Right atrium auricular region (tissue), 2 donors: Measurements from ENCODE around the gene CCR5AS.
A peak's percentile ranks its signal among the peaks of the same experiment; 100 is the strongest.

Source experiments
- DNase-seq: peaks from one replicate; pipeline ENCODE4 v3.0.0-alpha.2; 2019; ENCODE audit warnings: low spot score
- H3K27ac ChIP-seq, 2 donors: fragments of 200-600 bp; sonication (generic); 1 replicate in 1 of 2; 2 replicates in 1 of 2; pipeline ENCODE4 v1.5.1; 2016 to 2019
- H3K27me3 ChIP-seq, 2 donors: fragments of 200-600 bp; sonication (generic); one replicate each; pipeline versions ENCODE4 v1.5.1 to v1.6.0; 2017 to 2019
- H3K36me3 ChIP-seq: fragments of 200-600 bp; sonication (generic); one replicate; pipeline ENCODE4 v1.5.1; 2016
- H3K4me1 ChIP-seq, 2 donors: fragments of 200-600 bp; sonication (generic); one replicate each; pipeline versions ENCODE4 v1.5.1 to v1.6.0; 2017 to 2019
- H3K4me3 ChIP-seq, 2 donors: fragments of 200-600 bp; sonication (generic); 1 replicate in 1 of 2; 2 replicates in 1 of 2; pipeline ENCODE4 v1.5.1; 2017 to 2019; ENCODE audit warnings: mild to moderate bottlenecking in 1 of 2, moderate library complexity in 1 of 2
- H3K9me3 ChIP-seq, 2 donors: fragments of 200-600 bp; sonication (generic); one replicate each; pipeline ENCODE4 v1.5.1; 2019
- CTCF ChIP-seq, 2 donors: fragments of 200-600 bp; sonication (generic); IDR thresholded peaks; one replicate each; pipeline ENCODE4 v1.5.1; 2019; ENCODE audit warnings: antibody characterized with exemption in 2 of 2

Gene CCR5AS

GRCh38 chr3:46375218-46375617 is 31.6 kb downstream of the CCR5AS start:
- Histone ChIP-seq H3K36me3 (no peaks in the 10 kb centered on the region), H3K4me3 (no peak overlapping the region), H3K27ac (no peak overlapping the region), H3K4me1 (no peaks in the 10 kb centered on the region), H3K27me3 (no peaks in the 10 kb centered on the region), H3K9me3 (no peaks in the 10 kb centered on the region)
- no peak for TF ChIP-seq CTCF (IDR thresholded peaks at IDR 0.05)
- no peak for DNase-seq

- Histone ChIP-seq H3K27ac (no peak overlapping the region), H3K36me3 (no peaks in the 10 kb centered on the region), H3K4me3 (no peak overlapping the region), H3K9me3 (no peaks in the 10 kb centered on the region), H3K27me3 (no peaks in the 10 kb centered on the region), H3K4me1 (no peaks in the 10 kb centered on the region)
- no peak for DNase-seq
- TF ChIP-seq CTCF (IDR thresholded peaks at IDR 0.05) = no peak
Measured at GRCh38 chr3:46374755-46375154, 32.1 kb downstream of the CCR5AS start.

- no peak overlapping the region for H3K4me3 ChIP-seq
Measured at GRCh38 chr3:46372492-46373359, 34.1 kb downstream of the CCR5AS start.

GRCh38 chr3:46371519-46372340 is 35.1 kb downstream of the CCR5AS start:
- H3K4me3 ChIP-seq = no peak overlapping the region
- no peak for DNase-seq
- no peaks in the 10 kb centered on the region for H3K27me3 ChIP-seq
- H3K9me3 ChIP-seq = no peaks in the 10 kb centered on the region
- H3K4me1 ChIP-seq = no peaks in the 10 kb centered on the region
- TF ChIP-seq CTCF (IDR thresholded peaks at IDR 0.05) = no peak
- no peak overlapping the region for H3K27ac ChIP-seq
- H3K36me3 ChIP-seq = no peaks in the 10 kb centered on the region

More at GRCh38 chr3:46372492-46373359, 34.1 kb downstream of the CCR5AS start:
- peak in 1 of 2 donors; percentile 51 for TF ChIP-seq CTCF (IDR thresholded peaks at IDR 0.05)
- Histone ChIP-seq H3K27ac (no peak overlapping the region), H3K4me1 (no peaks in the 10 kb centered on the region), H3K9me3 (no peaks in the 10 kb centered on the region), H3K27me3 (no peaks in the 10 kb centered on the region), H3K36me3 (no peaks in the 10 kb centered on the region)
- DNase-seq = no peak

- Histone ChIP-seq H3K4me1 (no peaks in the 10 kb centered on the region), H3K9me3 (no peaks in the 10 kb centered on the region), H3K27ac (no peak within 1 kb of the TSS), H3K36me3 (no peaks in the 10 kb centered on the region), H3K4me3 (no peak within 1 kb of the TSS), H3K27me3 (no peaks in the 10 kb centered on the region)
- no peak for TF ChIP-seq CTCF (IDR thresholded peaks at IDR 0.05)
- no peak for DNase-seq
Measured at GRCh38 chr3:46370839-46371518, 35.9 kb downstream of the CCR5AS start, which contains the start of gene CCR5. Gene CCR5 (plus strand): TSS chr3:46370946. CDS start chr3:46372903, 1,957 bp downstream.
